Stimulated activated CD8-positive, alpha-beta memory T cell treated with anti-CD3 and anti-CD28 coated beads, Interleukin-4, amount 100 ng/mL, for 1 hour (primary cell): ENCODE measurements around the gene WDR38.
"Not testable (repeated sequence)": the region's sequence is repeated elsewhere in the genome, so short reads cannot be mapped to it uniquely, and the experiment has no call there.

Source experiments
- DNase-seq, 2 donors: peaks; one replicate each; pipeline ENCODE4 v3.0.0-alpha.2; 2020; ENCODE audit warnings: low read depth in 2 of 2, low spot score in 1 of 2

Gene WDR38

GRCh38 chr9:124831642-124832364 is 21.5 kb upstream of the WDR38 start:
- DNase-seq: no peak

- no peak for DNase-seq
These were observed 18.7 kb upstream of the WDR38 start for GRCh38 chr9:124834591-124834990.

DNA sequence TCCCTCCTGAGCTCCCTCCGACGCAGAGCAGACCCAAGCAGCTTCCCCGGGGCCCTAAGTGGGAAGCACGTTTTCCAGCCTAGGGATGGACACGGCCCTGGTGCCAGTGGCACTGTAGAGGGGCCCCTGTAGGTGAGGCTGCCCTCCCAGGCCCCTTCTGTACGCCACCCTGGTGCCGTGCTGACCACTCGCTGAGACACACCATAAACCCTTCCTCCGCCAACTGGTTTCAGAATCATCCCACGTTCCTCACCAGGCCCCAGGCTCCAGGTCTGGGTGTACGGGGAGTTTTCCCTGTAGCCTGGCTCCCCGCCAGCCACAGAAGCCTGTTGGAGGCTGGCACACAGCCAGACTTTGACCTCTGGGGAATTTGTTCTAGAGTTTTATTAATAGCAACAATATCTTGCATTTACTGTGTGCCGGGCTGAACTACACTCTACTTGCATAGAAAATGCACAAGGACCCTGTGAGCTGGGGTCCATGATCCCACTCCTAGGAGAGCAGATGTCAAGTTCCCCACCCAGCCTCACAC is 18.2 kb upstream of the WDR38 start:
- DNase-seq: no peak

- DNase-seq: not testable (repeated sequence)
These were observed 15.1 kb upstream of the WDR38 start for GRCh38 chr9:124838132-124838531.

DNA sequence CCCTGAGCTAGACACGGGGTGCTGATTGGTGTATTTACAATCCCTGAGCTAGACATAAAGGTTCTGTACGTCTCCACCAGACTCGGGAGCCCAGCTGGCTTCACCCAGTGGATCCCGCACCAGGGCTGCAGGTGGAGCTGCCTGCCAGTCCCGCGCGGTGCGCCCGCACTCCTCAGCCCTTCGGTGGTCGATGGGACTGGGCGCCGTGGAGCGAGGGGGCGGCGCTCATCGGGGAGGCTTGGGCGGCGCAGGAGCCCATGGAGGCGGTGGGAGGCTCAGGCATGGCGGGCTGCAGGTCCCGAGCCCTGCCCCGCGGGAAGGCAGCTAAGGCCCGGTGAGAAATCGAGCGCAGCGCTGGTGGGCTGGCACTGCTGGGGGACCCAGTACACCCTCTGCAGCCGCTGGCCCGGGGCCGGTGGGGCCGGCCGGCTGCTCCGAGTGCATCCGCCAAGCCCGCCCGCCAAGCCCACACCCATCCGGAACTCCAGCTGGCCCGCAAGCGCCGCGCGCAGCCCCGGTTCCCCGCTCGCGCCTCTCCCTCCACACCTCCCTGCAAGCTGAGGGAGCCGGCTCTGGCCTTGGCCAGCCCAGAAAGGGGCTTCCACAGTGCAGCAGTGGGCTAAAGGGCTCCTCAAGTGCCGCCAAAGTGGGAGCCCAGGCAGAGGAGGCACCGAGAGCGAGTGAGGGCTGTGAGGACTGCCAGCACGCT is 14.5 kb upstream of the WDR38 start:
- DNase-seq: not testable (repeated sequence)

DNA sequence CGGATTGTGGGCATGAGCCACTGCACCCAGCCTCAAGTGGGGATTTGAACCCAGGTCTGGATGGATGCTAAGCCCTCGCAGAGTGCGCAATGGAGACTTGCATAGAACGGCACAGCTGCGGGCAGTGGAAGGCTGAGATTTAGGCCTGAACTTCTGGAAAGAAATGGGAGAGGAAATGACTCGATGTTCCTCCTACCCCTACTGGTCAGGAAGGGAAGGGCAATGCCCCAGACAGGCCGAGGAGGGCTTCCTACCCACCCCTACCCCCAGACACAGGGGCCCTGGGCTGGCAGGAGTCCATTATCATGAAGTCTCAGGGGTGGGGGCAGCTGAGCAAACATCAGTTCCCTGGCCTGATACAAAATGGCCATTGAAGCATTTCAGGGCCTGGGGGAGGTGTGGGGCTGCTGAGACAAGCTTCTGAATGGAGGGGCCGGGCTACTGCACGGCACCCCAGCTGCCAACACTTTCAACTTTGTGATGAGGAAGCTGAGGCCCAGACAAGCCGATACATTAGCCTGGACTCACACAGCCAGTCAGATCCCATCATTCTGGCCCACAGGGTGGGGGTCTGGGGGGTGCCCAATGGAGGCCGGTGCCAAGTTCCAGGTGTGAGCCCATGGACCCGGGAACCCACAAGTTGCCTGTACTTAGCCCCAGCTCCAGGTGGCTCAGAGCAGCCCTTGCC is 13.5 kb upstream of the WDR38 start:
- no peak for DNase-seq

DNA sequence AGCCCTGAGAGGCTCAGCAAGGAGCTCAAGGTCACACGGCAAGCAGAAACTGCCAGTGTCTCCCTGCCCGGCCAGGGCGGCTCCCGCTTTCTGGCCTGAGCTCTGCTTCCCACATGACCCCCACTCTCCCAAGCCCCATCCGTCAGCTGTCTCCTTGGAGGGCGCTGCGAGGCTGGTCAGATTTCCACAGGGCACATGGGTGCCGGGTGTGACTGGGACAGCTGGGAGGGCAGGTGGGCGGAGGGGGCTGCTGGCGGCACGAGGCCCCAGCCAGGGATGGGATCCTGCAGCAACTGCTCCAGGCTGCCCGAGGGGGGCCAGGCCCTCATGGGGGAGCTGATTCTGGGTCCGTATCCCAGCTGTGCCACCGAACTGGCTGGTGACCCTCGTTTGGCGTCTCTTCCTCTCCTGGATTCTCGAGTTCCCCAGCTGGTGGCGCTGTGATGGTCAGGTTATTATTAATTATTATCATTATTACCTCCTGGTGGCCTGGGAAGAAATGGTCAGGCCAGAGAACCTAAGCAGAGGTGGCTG is 12.9 kb upstream of the WDR38 start:
- DNase-seq: no peak

DNA sequence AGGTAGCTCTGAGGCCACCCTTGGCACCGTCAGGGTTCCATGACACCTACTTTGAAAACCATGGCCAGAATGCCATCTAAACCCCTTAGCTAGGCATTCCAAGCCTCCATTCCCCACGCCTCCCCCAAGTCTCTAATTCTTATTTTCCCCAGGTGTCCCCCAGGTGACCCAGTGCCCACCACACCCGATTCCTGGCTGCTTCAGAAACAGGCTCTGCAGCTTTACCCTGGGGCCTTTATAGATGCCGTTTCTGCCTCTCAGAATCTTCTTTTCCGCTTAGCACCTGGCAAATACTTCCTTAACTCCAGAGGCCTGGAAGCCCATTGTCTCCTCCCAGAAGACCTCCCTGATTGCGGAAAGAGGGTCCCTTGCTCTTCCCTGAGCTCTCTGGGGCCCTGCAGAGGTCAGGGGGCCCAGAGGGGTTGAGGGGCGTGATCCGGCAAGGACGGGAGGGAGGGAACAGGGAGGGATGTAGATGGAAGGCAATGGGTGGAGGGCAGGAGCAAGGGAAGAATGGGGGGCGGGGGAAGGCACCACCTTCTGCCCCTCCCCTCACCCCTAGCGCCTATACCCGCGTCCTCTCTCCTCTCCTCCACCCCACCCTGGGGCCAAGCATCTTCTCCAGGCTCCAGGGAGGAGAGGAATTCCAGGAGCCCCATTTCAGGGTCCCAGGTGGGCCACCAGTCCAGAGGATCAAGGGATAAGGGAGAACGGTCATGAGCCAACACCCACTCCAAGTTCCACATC is 12.0 kb upstream of the WDR38 start:
- no peak for DNase-seq

DNA sequence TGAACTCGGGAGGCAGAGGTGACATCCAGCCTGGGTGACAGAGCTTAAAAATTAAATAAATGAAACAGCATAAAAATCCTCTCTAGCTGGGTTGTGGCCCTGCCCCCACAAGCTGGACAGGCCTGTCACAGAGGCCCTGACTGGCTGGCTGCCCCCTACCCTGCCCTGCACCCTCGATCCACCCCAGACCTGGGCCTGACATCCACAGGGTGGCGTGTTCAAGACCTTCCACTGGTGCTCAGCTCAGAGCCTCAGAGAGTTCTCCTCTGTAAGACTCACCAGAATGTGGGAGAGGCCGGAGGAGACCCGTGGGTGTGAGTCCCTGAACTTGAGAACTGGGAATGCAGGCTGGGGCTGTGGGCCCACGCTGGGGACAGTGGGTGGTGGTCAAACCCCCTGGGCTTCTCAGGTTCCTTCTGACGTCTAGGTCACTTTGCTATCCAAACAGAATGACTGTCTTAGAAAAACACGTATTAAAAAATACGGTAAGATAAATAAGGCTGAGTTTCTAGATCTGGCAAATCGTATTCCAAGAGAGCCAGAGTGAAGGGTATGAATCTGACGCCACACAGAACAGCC is 9.7 kb upstream of the WDR38 start:
- no peak for DNase-seq

- no peak for DNase-seq
These were observed 9.0 kb upstream of the WDR38 start for GRCh38 chr9:124844291-124844690.

GRCh38 chr9:124846467-124846866 is 6.8 kb upstream of the WDR38 start:
- DNase-seq: not testable (repeated sequence)

DNA sequence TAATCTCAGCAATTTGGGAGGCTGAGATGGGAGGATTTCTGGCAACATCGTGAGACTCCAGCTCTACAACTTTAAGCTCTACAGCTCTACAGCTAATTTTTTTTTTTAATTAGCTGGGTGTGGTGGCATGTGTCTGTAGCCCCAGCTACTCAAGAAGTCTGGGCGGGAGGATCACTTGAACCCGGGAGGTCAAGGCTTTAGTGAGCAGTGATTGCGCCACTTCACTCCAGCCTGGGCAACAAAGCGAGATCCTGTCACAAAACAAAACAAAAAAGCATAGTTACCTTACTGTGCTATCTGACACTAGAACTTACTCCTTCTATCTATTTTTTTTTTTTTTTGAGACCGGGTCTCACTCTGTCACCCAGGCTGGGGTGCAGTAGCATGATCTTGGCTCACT is 6.3 kb upstream of the WDR38 start:
- no peak for DNase-seq

DNA sequence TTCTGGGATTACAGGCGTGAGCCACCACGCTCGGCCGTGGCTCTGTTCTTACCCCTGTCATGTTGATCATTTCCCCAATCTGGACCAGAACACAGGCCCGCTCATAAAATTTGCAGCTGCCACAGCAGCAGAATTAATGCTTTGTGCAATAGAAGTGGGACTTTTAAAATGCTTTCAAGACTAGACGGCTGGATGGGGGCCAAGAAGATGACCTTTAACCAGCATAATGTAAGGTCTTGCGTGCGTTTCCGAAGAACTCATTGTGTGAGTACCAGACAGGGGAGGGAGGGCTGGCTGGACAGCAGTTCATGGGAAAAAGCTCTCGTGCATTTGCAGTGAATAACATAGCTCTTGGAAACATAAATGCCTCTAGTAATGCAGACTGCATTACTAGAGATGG is 3.5 kb upstream of the WDR38 start:
- no peak for DNase-seq

GRCh38 chr9:124852121-124852828 is 985 bp upstream of the WDR38 start:
- DNase-seq: no peak

DNA sequence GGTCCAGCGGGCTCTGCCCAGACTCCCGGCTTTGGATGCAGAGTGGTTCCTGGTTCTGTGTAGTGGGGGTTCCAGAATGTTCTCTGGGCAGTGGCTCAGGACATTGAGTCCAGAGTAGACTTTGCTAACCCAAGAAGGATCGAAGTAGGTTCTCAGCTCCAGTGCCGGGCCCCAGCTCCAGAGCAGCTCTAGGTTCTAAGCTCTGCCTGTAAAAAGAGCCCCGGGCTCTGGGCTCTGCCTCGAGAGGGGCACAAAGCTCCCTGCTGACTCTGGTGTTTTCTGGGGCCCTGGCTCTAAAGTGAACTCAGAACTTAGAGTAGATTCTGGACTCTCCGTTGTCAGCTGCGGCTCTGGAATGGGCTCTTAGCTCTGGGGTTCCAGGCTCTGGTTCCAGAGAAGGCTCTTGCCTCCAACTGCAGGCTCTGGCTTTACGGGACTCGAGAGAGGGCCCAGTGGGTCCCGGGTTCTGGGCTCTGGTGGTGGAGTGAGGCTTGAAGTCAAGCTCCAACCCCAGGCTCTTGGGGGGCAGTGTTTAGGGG is 414 bp downstream of the WDR38 start:
- no peak for DNase-seq

DNA sequence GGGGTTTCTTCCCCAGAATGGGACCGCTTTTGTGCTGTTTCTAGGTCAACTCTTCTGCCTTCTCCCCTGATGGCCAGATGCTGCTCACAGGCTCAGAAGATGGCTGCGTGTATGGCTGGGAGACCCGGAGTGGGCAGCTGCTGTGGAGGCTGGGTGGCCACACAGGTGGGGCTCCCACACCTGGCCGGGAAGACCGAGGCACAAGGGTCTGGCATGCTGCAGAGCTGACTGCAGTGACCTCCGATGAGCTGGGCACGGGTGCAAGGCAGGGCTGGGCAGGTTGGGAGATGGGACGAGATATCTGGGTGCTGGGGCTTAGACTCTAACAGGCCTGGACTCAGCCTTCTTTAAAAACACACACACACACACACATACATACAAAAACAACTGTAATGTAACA is 901 bp downstream of the WDR38 start:
- DNase-seq: no peak

- no peak for DNase-seq
These were observed 1.6 kb downstream of the WDR38 start for GRCh38 chr9:124854822-124855221.

GRCh38 chr9:124855566-124855943 is 2.3 kb downstream of the WDR38 start:
- no peak for DNase-seq

DNA sequence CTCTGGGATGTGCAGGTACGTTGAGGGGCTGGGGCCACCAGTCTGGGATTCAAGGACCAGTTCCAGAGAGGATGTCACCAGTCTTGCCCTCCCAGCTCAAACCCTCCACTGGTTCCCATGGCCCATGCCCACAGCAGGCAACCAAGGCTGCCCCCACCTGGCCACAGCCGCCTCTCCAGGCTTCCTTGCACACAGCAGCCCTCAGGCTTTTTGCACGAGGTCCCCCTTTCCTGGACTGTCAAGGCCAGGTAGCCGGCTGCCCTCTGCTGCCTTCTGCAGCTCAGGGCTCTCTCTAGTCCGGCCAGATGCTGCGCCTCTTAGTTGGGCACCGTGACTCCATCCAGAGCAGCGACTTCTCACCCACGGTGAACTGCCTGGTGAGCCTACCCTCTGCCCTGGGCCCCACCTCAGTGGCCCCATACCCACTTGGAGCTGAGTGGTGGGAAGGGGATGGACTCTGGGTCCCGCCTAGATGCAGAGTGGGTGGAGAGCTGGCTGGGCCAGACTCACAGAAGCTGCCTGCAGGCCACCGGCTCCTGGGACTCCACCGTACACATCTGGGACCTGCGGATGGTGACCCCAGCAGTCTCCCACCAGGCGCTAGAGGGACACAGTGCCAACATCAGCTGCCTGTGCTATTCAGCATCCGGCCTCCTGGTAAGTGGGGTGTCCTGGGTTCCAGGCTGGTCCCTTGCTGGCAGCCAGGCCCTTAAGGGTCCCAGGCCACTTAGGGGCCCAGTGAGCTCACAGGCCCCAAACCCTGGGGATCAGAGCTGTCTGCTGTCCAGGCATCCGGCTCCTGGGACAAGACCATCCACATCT is 2.9 kb downstream of the WDR38 start:
- DNase-seq: no peak
